Measurements from ENCODE around the gene CGREF1.

DNA sequence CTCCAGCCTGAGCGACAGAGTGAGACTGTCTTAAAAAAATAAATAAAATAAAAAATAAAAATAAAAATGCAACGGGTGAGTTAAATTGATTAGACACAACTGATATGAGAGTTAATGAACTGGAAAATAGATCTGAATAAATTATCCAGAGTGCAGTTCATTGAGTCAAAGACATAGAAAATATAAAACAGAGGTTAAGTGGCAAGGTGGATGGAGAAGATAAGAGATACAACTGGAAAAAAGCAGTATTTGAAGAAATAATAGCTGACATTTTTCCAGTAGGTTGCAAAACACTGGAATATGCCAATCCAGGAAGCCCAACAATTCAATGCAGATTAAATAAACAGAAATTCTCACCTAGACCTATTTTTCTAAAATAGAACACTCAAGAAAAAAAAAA lies 10.7 kb downstream of the CGREF1 start:
- no peak for TF ChIP-seq CTCF (IDR thresholded peaks at IDR 0.05)
- no peak for TF ChIP-seq POLR2AphosphoS5 (IDR thresholded peaks at IDR 0.05)

All from sigmoid colon (tissue), 4 donors.